LNCaP clone FGC (cell line): Measurements from ENCODE around the gene TEX19.
A peak's percentile ranks its signal among the peaks of the same experiment; 100 is the strongest.

ENCODE experiments used
- DNase-seq: peaks from one replicate; pipeline ENCODE4 v3.0.0-alpha.2; 2011; ENCODE audit warnings: low read depth
- H3K4me3 ChIP-seq: 2 replicates; pipeline ENCODE4 v1.5.1; 2011; ENCODE audit warnings: mild to moderate bottlenecking, low read depth, low read length, control low read depth
- CTCF ChIP-seq: IDR thresholded peaks from 2 replicates; pipeline ENCODE4 v1.5.1; 2012; ENCODE audit warnings: mild to moderate bottlenecking; ENCODE audit not compliant: control insufficient read depth, insufficient read depth; ENCODE audit errors: extremely low read depth

Gene TEX19

GRCh38 chr17:82319619-82320062 is 39.4 kb upstream of the TEX19 start:
- H3K4me3 ChIP-seq: no peak overlapping the region
- no peak for TF ChIP-seq CTCF
- no peak for DNase-seq

GRCh38 chr17:82320140-82320840 is 38.8 kb upstream of the TEX19 start:
- no peak overlapping the region for H3K4me3 ChIP-seq
- no peak for DNase-seq
- no peak for TF ChIP-seq CTCF

GRCh38 chr17:82320956-82321927 is 37.8 kb upstream of the TEX19 start:
- TF ChIP-seq CTCF: peak; percentile 85
- H3K4me3 ChIP-seq: no peak overlapping the region
- no peak for DNase-seq

GRCh38 chr17:82321947-82322466 is 37.0 kb upstream of the TEX19 start:
- DNase-seq: no peak
- TF ChIP-seq CTCF: no peak
- H3K4me3 ChIP-seq: no peak overlapping the region

- no peak for TF ChIP-seq CTCF
- no peak for DNase-seq
- no peak overlapping the region for H3K4me3 ChIP-seq
These were observed 36.3 kb upstream of the TEX19 start for GRCh38 chr17:82322526-82323453.

- no peak for DNase-seq
- no peak overlapping the region for H3K4me3 ChIP-seq
- no peak for TF ChIP-seq CTCF
These were observed 35.4 kb upstream of the TEX19 start for GRCh38 chr17:82323514-82324234.
